Measurements from ENCODE around the gene RPUSD3. TPM values are rescaled to one million over a fixed set of nuclear protein-coding genes. Genes with fewer than 3 reads are reported as not detected.

Gene RPUSD3
- total and polyA plus RNA-seq, 11 donors = 25.8 to 68.6 (median 35.6) TPM

GRCh38 chr3:9884555-9885165 is 40.9 kb upstream of the RPUSD3 start:
- intact Hi-C loops (cut with DNase I) = no loop called here
- peak in 1 of 4 donors; percentile 61 for ATAC-seq

GRCh38 chr3:9883706-9884554 is 40.1 kb upstream of the RPUSD3 start:
- ATAC-seq (no peak), DNase-seq (no peak)
- intact Hi-C loops (cut with DNase I) = no loop called here
- Histone ChIP-seq H3K9me3 (no peaks in the 10 kb centered on the region), H3K36me3 (no peaks in the 10 kb centered on the region), H3K4me1 (no peaks in the 10 kb centered on the region), H3K4me3 (no peak overlapping the region), H3K27ac (no peak overlapping the region), H3K27me3 (no peaks in the 10 kb centered on the region)
- TF ChIP-seq, protein P1, sequence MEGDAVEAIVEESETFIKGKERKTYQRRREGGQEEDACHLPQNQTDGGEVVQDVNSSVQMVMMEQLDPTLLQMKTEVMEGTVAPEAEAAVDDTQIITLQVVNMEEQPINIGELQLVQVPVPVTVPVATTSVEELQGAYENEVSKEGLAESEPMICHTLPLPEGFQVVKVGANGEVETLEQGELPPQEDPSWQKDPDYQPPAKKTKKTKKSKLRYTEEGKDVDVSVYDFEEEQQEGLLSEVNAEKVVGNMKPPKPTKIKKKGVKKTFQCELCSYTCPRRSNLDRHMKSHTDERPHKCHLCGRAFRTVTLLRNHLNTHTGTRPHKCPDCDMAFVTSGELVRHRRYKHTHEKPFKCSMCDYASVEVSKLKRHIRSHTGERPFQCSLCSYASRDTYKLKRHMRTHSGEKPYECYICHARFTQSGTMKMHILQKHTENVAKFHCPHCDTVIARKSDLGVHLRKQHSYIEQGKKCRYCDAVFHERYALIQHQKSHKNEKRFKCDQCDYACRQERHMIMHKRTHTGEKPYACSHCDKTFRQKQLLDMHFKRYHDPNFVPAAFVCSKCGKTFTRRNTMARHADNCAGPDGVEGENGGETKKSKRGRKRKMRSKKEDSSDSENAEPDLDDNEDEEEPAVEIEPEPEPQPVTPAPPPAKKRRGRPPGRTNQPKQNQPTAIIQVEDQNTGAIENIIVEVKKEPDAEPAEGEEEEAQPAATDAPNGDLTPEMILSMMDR (IDR thresholded peaks at IDR 0.05) = no peak
- no peak for TF ChIP-seq POLR2A (IDR thresholded peaks at IDR 0.05)
- WGBS, 4 donors = 73 to 80% (median 73%) methylated on average over 7 of the region's 7 CpGs

More at GRCh38 chr3:9884555-9885165, 40.9 kb upstream of the RPUSD3 start:
- Histone ChIP-seq H3K36me3 (no peaks in the 10 kb centered on the region), H3K4me3 (no peak overlapping the region), H3K9me3 (no peaks in the 10 kb centered on the region), H3K27me3 (no peaks in the 10 kb centered on the region), H3K4me1 (peaks cover 0 to under 1% (median 0%) of the 10 kb centered on the region in 12 donors), H3K27ac (no peak overlapping the region)
- DNase-seq = no peak
- no peak for TF ChIP-seq POLR2A (IDR thresholded peaks at IDR 0.05)
- TF ChIP-seq, protein P1 (IDR thresholded peaks at IDR 0.05) = no peak
- 65 to 78% (median 74%) methylated on average over 11 of the region's 11 CpGs for WGBS, 4 donors

GRCh38 chr3:9881441-9881840 is 37.6 kb upstream of the RPUSD3 start:
- H3K27ac ChIP-seq = no peak overlapping the region
- H3K9me3 ChIP-seq = no peaks in the 10 kb centered on the region
- no peak overlapping the region for H3K4me3 ChIP-seq
- 85 to 97% (median 91%) methylated on average over 1 of the region's 1 CpG for WGBS, 4 donors
- no peaks in the 10 kb centered on the region for H3K4me1 ChIP-seq
- DNase-seq = no peak
- no peak for ATAC-seq
- intact Hi-C loops (cut with DNase I) = no loop called here
- no peaks in the 10 kb centered on the region for H3K27me3 ChIP-seq
- no peak for TF ChIP-seq POLR2A (IDR thresholded peaks at IDR 0.05)
- TF ChIP-seq, protein P1 (IDR thresholded peaks at IDR 0.05) = no peak
- H3K36me3 ChIP-seq = no peaks in the 10 kb centered on the region

- H3K4me1 ChIP-seq = no peaks in the 10 kb centered on the region
- H3K27me3 ChIP-seq = no peaks in the 10 kb centered on the region
- DNase-seq (no peak), ATAC-seq (no peak)
- H3K36me3 ChIP-seq = no peaks in the 10 kb centered on the region
- no peak within 1 kb of the TSS for H3K27ac ChIP-seq
- H3K9me3 ChIP-seq = no peaks in the 10 kb centered on the region
- intact Hi-C loops (cut with DNase I) = no loop called here
- H3K4me3 ChIP-seq = no peak within 1 kb of the TSS
- no peak for TF ChIP-seq POLR2A (IDR thresholded peaks at IDR 0.05)
- TF ChIP-seq, protein P1 (IDR thresholded peaks at IDR 0.05) = no peak
- 82 to 87% (median 86%) methylated on average over 7 of the region's 7 CpGs for WGBS, 4 donors
Measured at GRCh38 chr3:9879830-9880549, 36.2 kb upstream of the RPUSD3 start, which contains the start of gene CIDEC. Gene CIDEC, minus strand, starts transcription at chr3:9880253. Its CDS starts 1,767 bp downstream, at chr3:9878486.
